ENCODE data around the gene BTBD9. TPM values are rescaled to one million over a fixed set of nuclear protein-coding genes. Genes with fewer than 3 reads are reported as not detected.

Gene BTBD9
- total RNA-seq, 1 donor from 2014 or later, result 17.2 TPM

DNA sequence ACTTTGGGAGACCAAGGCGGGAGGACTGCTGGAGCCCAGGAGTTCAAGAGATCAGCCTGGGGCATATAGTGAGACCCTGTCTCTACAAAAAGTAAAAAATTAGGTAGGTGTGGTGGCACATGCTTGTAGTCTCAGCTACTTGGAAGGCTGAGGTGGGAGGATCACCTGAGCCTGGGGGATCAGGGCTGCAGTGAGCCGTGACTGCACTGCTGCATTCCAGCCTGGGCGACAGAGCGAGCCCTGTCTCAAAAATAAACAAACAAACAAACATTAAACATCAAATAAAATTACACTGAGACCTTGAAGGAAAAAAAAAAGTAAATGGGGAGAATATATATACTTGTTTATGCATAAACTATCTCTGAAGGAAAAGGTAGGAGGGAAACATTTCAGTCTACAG lies 432.4 kb downstream of the BTBD9 start:
- Histone ChIP-seq H3K4me3 (ENCODE audit: low read length in 3 of 3) (no peak overlapping the region), H3K27me3 (ENCODE audit: control insufficient read depth in 3 of 3, insufficient read depth in 3 of 3, low read length in 3 of 3) (no peaks in the 10 kb centered on the region), H3K27ac (ENCODE audit: low read depth, low read length) (no peak overlapping the region), H3K36me3 (ENCODE audit: control insufficient read depth in 3 of 3, insufficient read depth in 3 of 3, low read length in 3 of 3) (no peaks in the 10 kb centered on the region), H3K9me3 (ENCODE audit: control insufficient read depth in 3 of 3, low read length in 3 of 3) (no peaks in the 10 kb centered on the region), H3K9ac (ENCODE audit: low read depth in 1 of 3, low read length in 3 of 3) (no peak overlapping the region), H3K4me1 (ENCODE audit: control insufficient read depth in 3 of 3, insufficient read depth in 3 of 3, low read length in 3 of 3) (peaks cover 8 to 12% (median 11%) of the 10 kb centered on the region in 3 donors)

GRCh38 chr6:38198219-38198618 lies 441.5 kb downstream of the BTBD9 start:
- H3K9me3 ChIP-seq (ENCODE audit: control insufficient read depth in 3 of 3, low read length in 3 of 3), result no peaks in the 10 kb centered on the region

DNA sequence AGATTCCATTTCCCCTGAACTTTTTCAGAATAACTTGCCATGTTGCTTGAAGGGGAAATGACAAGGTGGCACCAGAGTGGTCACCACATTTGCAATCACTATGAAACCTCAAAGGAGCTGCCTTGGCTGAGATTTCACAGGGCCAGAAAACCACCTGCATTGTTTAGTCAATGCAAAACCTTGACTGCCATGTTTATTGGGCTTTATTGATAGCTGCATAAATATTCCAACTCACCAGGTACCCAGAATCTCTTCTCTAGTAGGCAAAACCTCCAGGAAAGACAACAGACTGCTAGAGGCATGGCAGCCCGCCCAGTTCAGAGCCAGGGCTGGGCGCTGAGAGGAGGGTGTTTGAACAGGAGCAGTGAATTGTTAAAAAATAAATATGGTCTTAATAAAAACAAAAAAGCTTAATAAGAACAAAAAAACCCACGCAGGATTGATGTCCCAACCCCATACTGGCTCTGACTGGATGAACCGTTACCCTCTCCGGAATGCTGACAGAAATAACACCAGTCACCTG lies 444.6 kb downstream of the BTBD9 start:
- H3K4me1 ChIP-seq (ENCODE audit: control insufficient read depth in 3 of 3, insufficient read depth in 3 of 3, low read length in 3 of 3), result peaks cover 0 to 3% (median 0%) of the 10 kb centered on the region in 3 donors

More at GRCh38 chr6:38198219-38198618, 441.5 kb downstream of the BTBD9 start:
- H3K4me3 ChIP-seq (ENCODE audit: low read length in 3 of 3), result no peak overlapping the region
- no peaks in the 10 kb centered on the region for H3K36me3 ChIP-seq (ENCODE audit: control insufficient read depth in 3 of 3, insufficient read depth in 3 of 3, low read length in 3 of 3)
- peaks cover 0 to 3% (median 0%) of the 10 kb centered on the region in 3 donors for H3K4me1 ChIP-seq (ENCODE audit: control insufficient read depth in 3 of 3, insufficient read depth in 3 of 3, low read length in 3 of 3)
- H3K27me3 ChIP-seq (ENCODE audit: control insufficient read depth in 3 of 3, insufficient read depth in 3 of 3, low read length in 3 of 3), result no peaks in the 10 kb centered on the region
- no peak overlapping the region for H3K27ac ChIP-seq (ENCODE audit: low read depth, low read length)
- no peak overlapping the region for H3K9ac ChIP-seq (ENCODE audit: low read depth in 1 of 3, low read length in 3 of 3)

GRCh38 chr6:38194589-38194988 lies 445.1 kb downstream of the BTBD9 start:
- H3K4me3 ChIP-seq (ENCODE audit: low read length in 3 of 3), result no peak overlapping the region

More for the DNA sequence above, 444.6 kb downstream of the BTBD9 start:
- no peak overlapping the region for H3K27ac ChIP-seq (ENCODE audit: low read depth, low read length)
- no peak overlapping the region for H3K9ac ChIP-seq (ENCODE audit: low read depth in 1 of 3, low read length in 3 of 3)
- H3K9me3 ChIP-seq (ENCODE audit: control insufficient read depth in 3 of 3, low read length in 3 of 3), result no peaks in the 10 kb centered on the region
- H3K4me3 ChIP-seq (ENCODE audit: low read length in 3 of 3), result no peak overlapping the region
- no peaks in the 10 kb centered on the region for H3K27me3 ChIP-seq (ENCODE audit: control insufficient read depth in 3 of 3, insufficient read depth in 3 of 3, low read length in 3 of 3)
- H3K36me3 ChIP-seq (ENCODE audit: control insufficient read depth in 3 of 3, insufficient read depth in 3 of 3, low read length in 3 of 3), result no peaks in the 10 kb centered on the region

DNA sequence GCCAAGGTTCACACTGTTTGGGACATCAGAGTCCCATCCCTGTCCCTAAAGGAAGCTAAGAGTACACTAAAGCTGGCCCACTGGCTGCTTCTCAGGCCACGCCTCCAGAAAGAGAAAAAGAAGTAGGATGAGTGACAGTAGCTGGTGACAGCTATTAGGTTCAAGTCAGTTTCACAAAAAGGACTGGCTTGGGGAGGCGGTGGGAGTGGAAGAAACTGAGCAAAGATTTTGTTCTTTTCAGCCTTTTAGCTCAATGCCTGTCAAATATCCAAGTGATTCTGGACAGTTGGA lies 445.5 kb downstream of the BTBD9 start:
- Histone ChIP-seq H3K9me3 (ENCODE audit: control insufficient read depth in 3 of 3, low read length in 3 of 3) (no peaks in the 10 kb centered on the region), H3K27me3 (ENCODE audit: control insufficient read depth in 3 of 3, insufficient read depth in 3 of 3, low read length in 3 of 3) (no peaks in the 10 kb centered on the region), H3K27ac (ENCODE audit: low read depth, low read length) (no peak overlapping the region), H3K4me3 (ENCODE audit: low read length in 3 of 3) (no peak overlapping the region), H3K4me1 (ENCODE audit: control insufficient read depth in 3 of 3, insufficient read depth in 3 of 3, low read length in 3 of 3) (peaks cover 0 to 3% (median 0%) of the 10 kb centered on the region in 3 donors), H3K36me3 (ENCODE audit: control insufficient read depth in 3 of 3, insufficient read depth in 3 of 3, low read length in 3 of 3) (no peaks in the 10 kb centered on the region), H3K9ac (ENCODE audit: low read depth in 1 of 3, low read length in 3 of 3) (no peak overlapping the region)

More at GRCh38 chr6:38194589-38194988, 445.1 kb downstream of the BTBD9 start:
- no peaks in the 10 kb centered on the region for H3K9me3 ChIP-seq (ENCODE audit: control insufficient read depth in 3 of 3, low read length in 3 of 3)
- H3K27ac ChIP-seq (ENCODE audit: low read depth, low read length), result no peak overlapping the region
- no peak overlapping the region for H3K9ac ChIP-seq (ENCODE audit: low read depth in 1 of 3, low read length in 3 of 3)
- H3K27me3 ChIP-seq (ENCODE audit: control insufficient read depth in 3 of 3, insufficient read depth in 3 of 3, low read length in 3 of 3), result no peaks in the 10 kb centered on the region
- H3K36me3 ChIP-seq (ENCODE audit: control insufficient read depth in 3 of 3, insufficient read depth in 3 of 3, low read length in 3 of 3), result no peaks in the 10 kb centered on the region
- H3K4me1 ChIP-seq (ENCODE audit: control insufficient read depth in 3 of 3, insufficient read depth in 3 of 3, low read length in 3 of 3), result peaks cover 0 to 3% (median 0%) of the 10 kb centered on the region in 3 donors

DNA sequence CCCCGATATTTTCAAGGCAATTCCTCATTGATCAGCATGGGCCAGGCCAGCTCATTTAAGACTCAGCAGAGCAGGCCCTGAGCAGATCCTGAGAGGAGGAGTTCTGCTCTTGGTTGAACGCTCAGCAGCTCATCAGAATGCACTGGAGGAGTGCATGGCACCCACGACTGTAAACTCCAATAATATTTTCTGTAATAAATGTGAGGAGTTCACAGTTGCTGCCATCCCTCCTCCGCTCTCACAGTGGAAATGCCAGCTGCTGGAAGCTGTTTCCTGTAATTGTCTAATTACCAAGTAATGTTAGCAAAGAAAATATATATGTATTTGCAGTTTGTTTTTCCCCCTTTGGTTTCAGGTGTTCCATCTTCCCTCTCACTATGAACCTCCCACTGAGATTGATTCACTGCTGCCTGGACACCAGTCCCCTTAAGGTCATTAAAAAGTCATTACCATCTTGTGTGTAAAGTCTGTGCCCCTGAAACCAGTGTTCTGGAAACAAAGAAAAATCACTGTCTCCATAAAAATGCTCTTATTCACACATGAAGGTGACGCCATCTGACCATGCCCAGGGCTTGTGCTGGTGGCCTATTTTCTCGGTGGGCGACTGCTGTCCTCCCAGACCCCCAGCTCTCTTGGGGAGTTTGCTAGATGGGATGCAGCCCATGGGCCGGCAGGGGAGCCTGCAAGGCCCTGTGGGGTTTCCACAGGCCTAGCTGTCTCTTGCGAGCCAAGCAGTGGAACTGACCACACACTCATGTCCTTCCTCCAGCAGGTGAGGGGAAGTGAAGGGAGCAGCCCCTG lies 446.0 kb downstream of the BTBD9 start:
- Histone ChIP-seq H3K27me3 (ENCODE audit: control insufficient read depth in 3 of 3, insufficient read depth in 3 of 3, low read length in 3 of 3) (no peaks in the 10 kb centered on the region), H3K4me1 (ENCODE audit: control insufficient read depth in 3 of 3, insufficient read depth in 3 of 3, low read length in 3 of 3) (peaks cover 0 to 3% (median 0%) of the 10 kb centered on the region in 3 donors), H3K27ac (ENCODE audit: low read depth, low read length) (no peak overlapping the region)

GRCh38 chr6:38193051-38193450 lies 446.7 kb downstream of the BTBD9 start:
- Histone ChIP-seq H3K4me3 (ENCODE audit: low read length in 3 of 3) (no peak overlapping the region), H3K27ac (ENCODE audit: low read depth, low read length) (no peak overlapping the region), H3K27me3 (ENCODE audit: control insufficient read depth in 3 of 3, insufficient read depth in 3 of 3, low read length in 3 of 3) (no peaks in the 10 kb centered on the region), H3K9ac (ENCODE audit: low read depth in 1 of 3, low read length in 3 of 3) (no peak overlapping the region), H3K4me1 (ENCODE audit: control insufficient read depth in 3 of 3, insufficient read depth in 3 of 3, low read length in 3 of 3) (peaks cover 0 to 3% (median 0%) of the 10 kb centered on the region in 3 donors), H3K9me3 (ENCODE audit: control insufficient read depth in 3 of 3, low read length in 3 of 3) (no peaks in the 10 kb centered on the region), H3K36me3 (ENCODE audit: control insufficient read depth in 3 of 3, insufficient read depth in 3 of 3, low read length in 3 of 3) (peaks cover 0 to 5% (median 0%) of the 10 kb centered on the region in 3 donors)

More for the DNA sequence above, 446.0 kb downstream of the BTBD9 start:
- Histone ChIP-seq H3K9ac (ENCODE audit: low read depth in 1 of 3, low read length in 3 of 3) (no peak overlapping the region), H3K36me3 (ENCODE audit: control insufficient read depth in 3 of 3, insufficient read depth in 3 of 3, low read length in 3 of 3) (peaks cover 0 to 3% (median 0%) of the 10 kb centered on the region in 3 donors), H3K4me3 (ENCODE audit: low read length in 3 of 3) (no peak overlapping the region), H3K9me3 (ENCODE audit: control insufficient read depth in 3 of 3, low read length in 3 of 3) (no peaks in the 10 kb centered on the region)

GRCh38 chr6:38192487-38192886 lies 447.2 kb downstream of the BTBD9 start:
- Histone ChIP-seq H3K36me3 (ENCODE audit: control insufficient read depth in 3 of 3, insufficient read depth in 3 of 3, low read length in 3 of 3) (peaks cover 0 to 5% (median 0%) of the 10 kb centered on the region in 3 donors), H3K27ac (ENCODE audit: low read depth, low read length) (no peak overlapping the region), H3K9ac (ENCODE audit: low read depth in 1 of 3, low read length in 3 of 3) (no peak overlapping the region), H3K4me3 (ENCODE audit: low read length in 3 of 3) (no peak overlapping the region), H3K9me3 (ENCODE audit: control insufficient read depth in 3 of 3, low read length in 3 of 3) (no peaks in the 10 kb centered on the region), H3K27me3 (ENCODE audit: control insufficient read depth in 3 of 3, insufficient read depth in 3 of 3, low read length in 3 of 3) (no peaks in the 10 kb centered on the region), H3K4me1 (ENCODE audit: control insufficient read depth in 3 of 3, insufficient read depth in 3 of 3, low read length in 3 of 3) (peaks cover 0 to 3% (median 0%) of the 10 kb centered on the region in 3 donors)

DNA sequence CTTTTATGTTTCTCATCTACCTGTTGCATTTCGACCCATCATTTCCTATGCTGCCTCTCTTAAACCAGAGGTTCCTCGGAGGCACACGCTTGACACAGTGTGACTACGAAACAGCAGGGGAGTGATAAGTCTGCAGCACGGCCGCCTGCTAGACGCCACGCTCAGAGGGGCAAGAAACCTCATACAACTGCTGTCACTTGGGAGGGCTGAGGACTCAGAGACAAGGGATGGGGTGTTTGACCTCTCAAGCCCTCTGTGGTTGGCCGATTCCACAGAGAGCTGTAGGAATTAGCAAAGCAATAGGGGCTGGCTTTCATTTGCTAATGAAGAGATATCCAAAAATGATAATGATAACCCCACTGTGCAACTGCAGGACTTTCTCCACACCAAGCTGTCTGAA lies 447.7 kb downstream of the BTBD9 start:
- no peaks in the 10 kb centered on the region for H3K9me3 ChIP-seq (ENCODE audit: control insufficient read depth in 3 of 3, low read length in 3 of 3)
- H3K9ac ChIP-seq (ENCODE audit: low read depth in 1 of 3, low read length in 3 of 3), result no peak overlapping the region
- H3K27me3 ChIP-seq (ENCODE audit: control insufficient read depth in 3 of 3, insufficient read depth in 3 of 3, low read length in 3 of 3), result no peaks in the 10 kb centered on the region
- H3K36me3 ChIP-seq (ENCODE audit: control insufficient read depth in 3 of 3, insufficient read depth in 3 of 3, low read length in 3 of 3), result peaks cover 0 to 5% (median 0%) of the 10 kb centered on the region in 3 donors
- no peak overlapping the region for H3K4me3 ChIP-seq (ENCODE audit: low read length in 3 of 3)
- H3K27ac ChIP-seq (ENCODE audit: low read depth, low read length), result no peak overlapping the region
- H3K4me1 ChIP-seq (ENCODE audit: control insufficient read depth in 3 of 3, insufficient read depth in 3 of 3, low read length in 3 of 3), result peaks cover 0 to 3% (median 0%) of the 10 kb centered on the region in 3 donors

GRCh38 chr6:38191418-38191817 lies 448.3 kb downstream of the BTBD9 start:
- Histone ChIP-seq H3K9ac (ENCODE audit: low read depth in 1 of 3, low read length in 3 of 3) (no peak overlapping the region), H3K9me3 (ENCODE audit: control insufficient read depth in 3 of 3, low read length in 3 of 3) (no peaks in the 10 kb centered on the region), H3K27me3 (ENCODE audit: control insufficient read depth in 3 of 3, insufficient read depth in 3 of 3, low read length in 3 of 3) (no peaks in the 10 kb centered on the region), H3K4me3 (ENCODE audit: low read length in 3 of 3) (no peak overlapping the region), H3K27ac (ENCODE audit: low read depth, low read length) (no peak overlapping the region), H3K36me3 (ENCODE audit: control insufficient read depth in 3 of 3, insufficient read depth in 3 of 3, low read length in 3 of 3) (peaks cover 0 to 5% (median 0%) of the 10 kb centered on the region in 3 donors), H3K4me1 (ENCODE audit: control insufficient read depth in 3 of 3, insufficient read depth in 3 of 3, low read length in 3 of 3) (peaks cover 0 to 3% (median 0%) of the 10 kb centered on the region in 3 donors)

Data from skeletal muscle tissue (tissue), 4 donors.